Measurements from ENCODE around the gene C1orf174. TPM values are rescaled to one million over a fixed set of nuclear protein-coding genes. Genes with fewer than 3 reads are reported as not detected.

The C1orf174 gene
- total RNA-seq, 1 donor from 2014 or later, result 26.4 TPM

GRCh38 chr1:3871451-3871805 is 28.6 kb downstream of the C1orf174 start:
- DNase-seq (ENCODE audit: low spot score), result no peak

DNA sequence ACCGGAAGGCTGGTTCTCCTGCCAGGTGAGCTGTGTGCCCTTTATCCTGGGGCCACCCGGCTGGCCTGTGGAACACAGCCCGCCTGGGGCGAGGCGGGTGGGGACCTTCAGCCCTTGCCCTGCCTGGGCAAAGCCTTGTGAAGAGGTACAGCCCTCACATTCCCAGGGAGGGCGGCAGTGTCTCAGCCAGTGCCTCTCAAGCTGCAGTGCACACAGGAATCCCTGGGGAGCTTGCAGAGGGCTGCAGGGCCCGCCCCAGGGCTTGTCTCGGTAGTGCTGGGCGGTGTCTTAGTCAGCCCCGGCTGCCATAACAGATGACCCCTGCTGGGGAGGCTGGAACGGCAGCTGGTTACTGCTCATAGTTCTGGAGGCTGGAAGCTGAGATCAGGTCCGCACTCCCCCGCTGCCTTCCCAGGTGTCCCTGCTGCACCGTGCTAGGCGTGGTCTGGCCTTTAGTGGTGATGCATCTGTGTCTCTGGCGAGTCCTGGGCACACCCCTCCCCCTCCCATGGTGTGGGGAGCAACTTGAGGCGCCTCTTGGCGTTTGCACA is 30.2 kb downstream of the C1orf174 start:
- DNase-seq (ENCODE audit: low spot score), result no peak

- DNase-seq (ENCODE audit: low spot score), result no peak
Observed at GRCh38 chr1:3868464-3869006, 31.5 kb downstream of the C1orf174 start.

GRCh38 chr1:3865606-3866160 is 34.4 kb downstream of the C1orf174 start:
- no peak for DNase-seq (ENCODE audit: low spot score)

DNA sequence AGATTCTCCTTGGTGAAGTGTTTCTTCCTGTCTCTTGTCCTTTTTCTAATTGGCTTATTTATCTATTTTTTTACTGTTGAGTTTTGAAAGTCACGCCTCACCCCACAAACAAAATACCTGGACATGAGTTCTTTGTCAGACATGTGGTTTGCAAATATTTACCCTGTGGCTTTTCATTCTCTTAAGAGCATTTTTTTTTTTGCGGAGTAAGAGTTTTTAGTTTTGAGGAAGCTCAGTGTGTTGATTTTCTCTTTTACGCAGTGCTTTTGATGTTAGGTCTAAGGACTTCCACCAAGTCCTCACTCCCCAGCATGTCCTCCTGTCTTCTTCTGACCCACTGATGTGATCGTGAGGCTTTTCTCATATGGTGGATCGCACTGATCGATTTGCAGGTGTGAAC is 35.2 kb downstream of the C1orf174 start:
- DNase-seq (ENCODE audit: low spot score), result no peak

- no peak for DNase-seq (ENCODE audit: low spot score)
Observed at GRCh38 chr1:3863231-3863935, 36.7 kb downstream of the C1orf174 start.

- no peak for DNase-seq (ENCODE audit: low spot score)
Observed at GRCh38 chr1:3858231-3858981, 41.7 kb downstream of the C1orf174 start.

- no peak for DNase-seq (ENCODE audit: low spot score)
Observed at GRCh38 chr1:3857791-3858129, 42.3 kb downstream of the C1orf174 start.

GRCh38 chr1:3856923-3857790 is 42.9 kb downstream of the C1orf174 start, which contains the start of the genes CEP104 and DFFB:
TSS of gene CEP104 (minus strand) at chr1:3857211. CDS start at chr1:3852407, 4,804 bp downstream.
TSS of gene DFFB (plus strand) at chr1:3857476. CDS start at chr1:3857604, 128 bp downstream.
- peak; percentile 97 for DNase-seq (ENCODE audit: low spot score)

GRCh38 chr1:3852711-3853485 is 47.2 kb downstream of the C1orf174 start:
- DNase-seq (ENCODE audit: low spot score), result no peak

GRCh38 chr1:3852091-3852490 is 48.0 kb downstream of the C1orf174 start:
- no peak for DNase-seq (ENCODE audit: low spot score)

GRCh38 chr1:3851292-3851691 is 48.8 kb downstream of the C1orf174 start:
- no peak for DNase-seq (ENCODE audit: low spot score)

DNA sequence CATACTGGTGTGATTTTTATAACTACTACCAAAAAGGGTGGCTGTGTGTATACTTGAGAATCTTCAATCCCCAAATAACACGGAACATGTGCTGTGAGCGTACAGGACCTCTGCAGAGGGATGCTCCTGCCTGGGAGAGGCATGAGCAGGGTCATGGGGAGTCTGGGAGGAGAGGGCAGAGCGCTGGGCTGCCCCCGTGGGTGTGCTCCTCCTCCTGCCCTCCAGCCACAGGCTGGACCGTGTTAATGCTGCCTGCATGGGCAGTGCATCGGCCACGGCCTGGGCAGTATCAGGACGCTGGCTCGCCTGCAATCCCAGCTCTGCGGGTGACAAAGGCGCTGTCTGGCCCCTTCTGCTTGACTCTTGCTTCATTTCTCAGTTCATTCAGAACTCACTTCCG is 49.2 kb downstream of the C1orf174 start:
- no peak for DNase-seq (ENCODE audit: low spot score)

DNA sequence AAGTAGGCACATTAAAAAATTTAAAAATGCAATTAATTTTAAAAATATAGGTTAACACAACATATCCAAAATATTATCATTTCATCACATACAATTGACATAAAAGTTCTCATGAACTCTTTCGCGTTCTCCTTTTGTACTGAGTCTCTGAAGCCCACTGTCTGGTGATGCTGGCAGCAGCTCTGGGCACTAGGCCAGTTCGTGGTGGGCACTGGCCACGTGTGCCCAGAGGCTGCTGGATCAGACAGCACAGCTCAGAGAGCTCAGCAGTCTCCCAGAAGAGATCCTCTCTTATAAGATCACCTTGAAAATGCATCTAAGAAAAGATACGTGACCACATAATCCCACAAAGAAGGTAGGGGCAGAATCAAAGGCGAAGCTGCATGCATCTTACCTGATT is 53.0 kb downstream of the C1orf174 start:
- no peak for DNase-seq (ENCODE audit: low spot score)

DNA sequence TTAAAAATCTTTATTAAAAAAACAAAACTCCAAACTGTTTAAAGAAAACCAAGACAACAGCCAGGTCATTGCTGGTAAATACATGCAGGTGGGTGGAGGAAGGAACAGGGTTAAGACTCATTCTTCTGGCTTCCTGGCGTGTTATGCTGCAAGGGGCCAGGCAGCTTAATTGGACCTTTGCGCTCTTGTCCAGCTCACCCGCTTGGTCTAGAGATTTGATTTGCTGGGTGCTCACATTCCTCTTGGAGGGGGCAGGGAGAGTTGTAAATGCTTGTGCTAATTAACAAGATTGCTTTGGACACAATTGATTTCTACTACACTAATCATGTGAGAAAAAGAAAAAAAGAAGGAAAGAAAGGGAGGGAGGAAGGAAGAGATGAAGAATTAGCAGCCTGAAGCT is 53.5 kb downstream of the C1orf174 start:
- DNase-seq (ENCODE audit: low spot score), result no peak

GRCh38 chr1:3842912-3843311 is 57.2 kb downstream of the C1orf174 start:
- no peak for DNase-seq (ENCODE audit: low spot score)

DNA sequence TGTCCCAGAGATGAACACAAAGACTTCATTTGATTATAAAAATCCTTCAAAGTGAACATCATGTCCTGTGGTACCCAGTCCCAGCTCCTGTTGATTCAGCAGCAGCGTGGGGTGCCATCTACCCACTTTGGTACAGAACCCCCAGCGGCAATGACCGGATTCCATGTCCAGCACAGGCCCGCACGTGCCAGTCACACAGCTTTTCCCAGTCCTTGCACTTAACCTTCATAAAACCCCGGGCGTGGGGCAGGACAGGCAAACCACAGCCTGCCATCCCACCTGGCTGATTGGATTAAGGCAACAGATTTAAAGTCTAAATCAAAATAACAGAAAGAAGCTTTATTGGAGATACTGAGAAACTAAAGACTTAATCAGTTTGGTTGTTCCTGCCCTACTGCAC is 58.6 kb downstream of the C1orf174 start:
- DNase-seq (ENCODE audit: low spot score), result no peak
